Transverse colon (tissue), 4 donors: ENCODE measurements around the gene BICDL1. TPM values are rescaled to one million over a fixed set of nuclear protein-coding genes. Genes with fewer than 3 reads are reported as not detected.

ENCODE experiments used
- DNase-seq: peaks from one replicate; pipeline ENCODE4 v3.0.0-alpha.2; 2019
- H3K27ac ChIP-seq, 4 donors: fragments of 200-600 bp; sonication (generic); 2 replicates each; pipeline ENCODE4 v1.5.1; 2016 to 2018; ENCODE audit warnings: inconsistent platforms in 4 of 4
- H3K27me3 ChIP-seq: fragments of 200-600 bp; sonication (generic); 2 replicates; pipeline ENCODE4 v1.5.1; 2017; ENCODE audit warnings: inconsistent platforms
- H3K36me3 ChIP-seq, 4 donors: fragments of 200-600 bp; sonication (generic); 2 replicates each; pipeline ENCODE4 v1.5.1; 2017 to 2019; ENCODE audit warnings: inconsistent platforms in 4 of 4
- H3K4me1 ChIP-seq, 4 donors: fragments of 200-600 bp; sonication (generic); 2 replicates each; pipeline ENCODE4 v1.5.1; 2017 to 2020; ENCODE audit warnings: inconsistent platforms in 4 of 4
- H3K4me3 ChIP-seq, 4 donors: fragments of 200-600 bp; sonication (generic); 1 replicate in 1 of 4; 2 replicates in 3 of 4; pipeline versions ENCODE4 v1.5.1 to v1.6.1; 2017 to 2019; ENCODE audit warnings: inconsistent platforms in 4 of 4
- H3K9me3 ChIP-seq, 2 donors: fragments of 200-600 bp; sonication (generic); 2 replicates each; pipeline ENCODE4 v1.5.1; 2017 to 2019; ENCODE audit warnings: inconsistent platforms in 2 of 2
- CTCF ChIP-seq, 5 experiments: fragments of 200-600 bp in 3 of 5; fragments of 450-650 bp in 2 of 5; sonication (generic) in 3 of 5; IDR thresholded peaks; 1 replicate in 2 of 5; 2 replicates in 3 of 5; pipeline ENCODE4 v1.5.1; 2016 to 2017; ENCODE audit warnings: antibody characterized with exemption in 5 of 5, inconsistent platforms in 3 of 5, mild to moderate bottlenecking in 2 of 5, moderate library complexity in 1 of 5
- EP300 ChIP-seq: sonication (generic); formaldehyde crosslinking; IDR thresholded peaks from one replicate; pipeline ENCODE4 v1.6.1; 2017; ENCODE audit warnings: antibody characterized with exemption, low read depth
- POLR2A ChIP-seq: fragments of 450-650 bp; IDR thresholded peaks from one replicate; pipeline ENCODE4 v1.6.1; 2016; ENCODE audit warnings: antibody characterized with exemption, mild to moderate bottlenecking, moderate library complexity
- POLR2AphosphoS5 ChIP-seq, 3 donors: sonication (generic); formaldehyde crosslinking; IDR thresholded peaks; one replicate each; pipeline ENCODE4 v1.6.1; 2016; ENCODE audit warnings: antibody characterized with exemption in 3 of 3
- WGBS, 2 donors: methylation state at CpG; one replicate each; pipeline ENCODE4 v1.1.5; 2018; ENCODE audit warnings: low coverage in 1 of 2; 5-methylcytosine and 5-hydroxymethylcytosine counted together
- in situ Hi-C, 4 donors: fragments of 200-750 bp; cut with MboI; loops; one replicate each; pipeline versions ENCODE4 v1.15.0 to v1.15.1; 2017; ENCODE audit warnings: low sequenced_read_pairs in 3 of 4, low pct_ligation_motif_present in 1 of 4, low pct_unique_long_range_greater_than_20kb in 1 of 4
- intact Hi-C: fragments of 100-400 bp; cut with DNase I; formaldehyde crosslinking; loops from one replicate; pipeline ENCODE4 v1.15.1; 2023; ENCODE audit warnings: low total_unique reads
- small RNA-seq, 4 donors: library from RNA; depleted of rRNA; stranded (forward); fragments of <200 nt; gene quantifications; one replicate each; pipeline ENCODE3, GENCODE V24; 2016
- total RNA-seq, 4 donors: library from RNA; depleted of rRNA; stranded (reverse); fragments of >200 nt; gene quantifications; one replicate each; pipeline ENCODE4 v1.1.0, GENCODE V29; 2016

BICDL1 gene
- total RNA-seq, 4 donors from 2014 or later: 3.2 to 19.5 (median 6.9) TPM

- H3K4me3 ChIP-seq: no peak overlapping the region
- H3K4me1 ChIP-seq: no peaks in the 10 kb centered on the region
- H3K36me3 ChIP-seq: peaks cover 0 to 90% (median 45%) of the 10 kb centered on the region in 4 donors
- H3K27me3 ChIP-seq: no peaks in the 10 kb centered on the region
- in situ Hi-C loops: no loop called here
- TF ChIP-seq POLR2A (no peak), EP300 (no peak), CTCF (IDR thresholded peaks at IDR 0.05) (no peak)
- intact Hi-C loops: no loop called here
- no peaks in the 10 kb centered on the region for H3K9me3 ChIP-seq
- H3K27ac ChIP-seq: no peak overlapping the region
- 80 to 94% methylated on average over 2 to 6 of the region's 6 CpGs for WGBS, 2 donors
- DNase-seq: no peak
Observed at GRCh38 chr12:120141336-120141735, 152.3 kb downstream of the BICDL1 start.

GRCh38 chr12:120142231-120142877, 153.3 kb downstream of the BICDL1 start:
- Histone ChIP-seq H3K27me3 (no peaks in the 10 kb centered on the region), H3K9me3 (no peaks in the 10 kb centered on the region), H3K27ac (no peak overlapping the region), H3K4me3 (no peak overlapping the region), H3K4me1 (no peaks in the 10 kb centered on the region), H3K36me3 (peaks cover 0 to 90% (median 44%) of the 10 kb centered on the region in 4 donors)
- DNase-seq: no peak
- intact Hi-C loops (no loop called here), in situ Hi-C loops (no loop called here)
- TF ChIP-seq POLR2AphosphoS5 (IDR thresholded peaks at IDR 0.05) (no peak), EP300 (no peak), POLR2A (no peak), CTCF (IDR thresholded peaks at IDR 0.05) (no peak)
- WGBS, 2 donors: 97 to 100% methylated on average over 3 to 14 of the region's 14 CpGs

Small RNA genes lying within 50 kb of the gene (small RNA-seq; reads per million reads assigned to genes)
- gene AC004812.1: 0 reads per million in 4 donors

Other genes starting within 250 kb of the BICDL1 start
- gene CIT, start 111.9 kb upstream of the BICDL1 start, total RNA-seq: 10 to 100 TPM in 1 of 4 donors, 1 to 10 TPM in 3; 1.1 to 51.1 (median 7.1) TPM
- 10 to 100 TPM; 16.9 to 26.2 (median 22.2) TPM for gene RAB35, start 127.5 kb downstream of the BICDL1 start, total RNA-seq
- 100 to 1,000 TPM in 2 of 4 donors, 10 to 100 TPM in 2; 70.0 to 141 (median 107) TPM for gene GCN1, start 205.5 kb downstream of the BICDL1 start, total RNA-seq
- 1,000 to 10,000 TPM in 3 of 4 donors, 100 to 1,000 TPM in 1; 660 to 2,105 (median 1,778) TPM for gene RPLP0, start 211.9 kb downstream of the BICDL1 start, total RNA-seq